ENCODE results near the gene KLRK1.

KLRK1 gene

GRCh38 chr12:10361622-10362021, 28.2 kb downstream of the KLRK1 start:
- H3K4me3 ChIP-seq (replicated peaks; ENCODE audit: insufficient read depth, low read length): no peak overlapping the region
- TF ChIP-seq REST (IDR thresholded peaks at IDR 0.05; ENCODE audit: insufficient replicate concordance, low read depth): no peak
- no peak for TF ChIP-seq POLR2AphosphoS5 (IDR thresholded peaks at IDR 0.05; ENCODE audit: low read depth)
- TF ChIP-seq, protein P1, sequence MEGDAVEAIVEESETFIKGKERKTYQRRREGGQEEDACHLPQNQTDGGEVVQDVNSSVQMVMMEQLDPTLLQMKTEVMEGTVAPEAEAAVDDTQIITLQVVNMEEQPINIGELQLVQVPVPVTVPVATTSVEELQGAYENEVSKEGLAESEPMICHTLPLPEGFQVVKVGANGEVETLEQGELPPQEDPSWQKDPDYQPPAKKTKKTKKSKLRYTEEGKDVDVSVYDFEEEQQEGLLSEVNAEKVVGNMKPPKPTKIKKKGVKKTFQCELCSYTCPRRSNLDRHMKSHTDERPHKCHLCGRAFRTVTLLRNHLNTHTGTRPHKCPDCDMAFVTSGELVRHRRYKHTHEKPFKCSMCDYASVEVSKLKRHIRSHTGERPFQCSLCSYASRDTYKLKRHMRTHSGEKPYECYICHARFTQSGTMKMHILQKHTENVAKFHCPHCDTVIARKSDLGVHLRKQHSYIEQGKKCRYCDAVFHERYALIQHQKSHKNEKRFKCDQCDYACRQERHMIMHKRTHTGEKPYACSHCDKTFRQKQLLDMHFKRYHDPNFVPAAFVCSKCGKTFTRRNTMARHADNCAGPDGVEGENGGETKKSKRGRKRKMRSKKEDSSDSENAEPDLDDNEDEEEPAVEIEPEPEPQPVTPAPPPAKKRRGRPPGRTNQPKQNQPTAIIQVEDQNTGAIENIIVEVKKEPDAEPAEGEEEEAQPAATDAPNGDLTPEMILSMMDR (IDR thresholded peaks at IDR 0.05; ENCODE audit: insufficient read depth, low read length): no peak
- no peak for TF ChIP-seq GABPA (IDR thresholded peaks at IDR 0.05; ENCODE audit: low read depth)
- TF ChIP-seq SPI1 (IDR thresholded peaks at IDR 0.05; ENCODE audit: borderline replicate concordance, low read depth): no peak
- peak overlapping the region; percentile 14; the same call in 1 of the 2 replicates for H3K27ac ChIP-seq (replicated peaks)
- no peaks in the 10 kb centered on the region for H3K27me3 ChIP-seq (ENCODE audit: insufficient read depth, poor library complexity, severe bottlenecking)
- DNase-seq (ENCODE audit: low read depth in 1 of 2, low spot score in 1 of 2): no peak

DNA sequence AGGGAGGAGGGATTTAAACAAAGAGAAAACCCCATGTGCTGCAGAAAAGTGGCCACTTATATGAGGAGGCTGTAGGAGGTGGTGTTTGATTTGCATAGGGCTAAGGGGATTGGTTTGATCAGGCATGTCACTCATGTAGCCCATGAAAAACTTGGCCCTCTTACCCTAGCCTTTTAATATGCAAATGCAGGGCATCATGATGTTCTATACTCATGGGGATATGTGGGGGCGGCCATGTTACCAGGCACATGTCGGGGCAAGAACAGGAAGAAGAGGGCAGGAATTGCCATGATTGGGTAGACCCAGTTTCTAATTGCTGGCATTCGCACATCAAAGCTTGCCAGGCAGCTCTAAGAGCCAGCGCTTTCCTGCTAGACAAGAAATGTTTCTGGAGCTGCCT, 28.8 kb downstream of the KLRK1 start:
- no peak for DNase-seq (ENCODE audit: low read depth in 1 of 2, low spot score in 1 of 2)
- H3K27ac ChIP-seq (replicated peaks): no peak overlapping the region

GRCh38 chr12:10358969-10359368, 30.9 kb downstream of the KLRK1 start:
- Histone ChIP-seq H3K27ac (replicated peaks) (no peak overlapping the region), H3K27me3 (ENCODE audit: insufficient read depth, poor library complexity, severe bottlenecking) (no peaks in the 10 kb centered on the region), H3K4me3 (replicated peaks; ENCODE audit: insufficient read depth, low read length) (no peak overlapping the region)
- no peak for TF ChIP-seq SPI1 (IDR thresholded peaks at IDR 0.05; ENCODE audit: borderline replicate concordance, low read depth)
- TF ChIP-seq REST (IDR thresholded peaks at IDR 0.05; ENCODE audit: insufficient replicate concordance, low read depth): no peak
- TF ChIP-seq GABPA (IDR thresholded peaks at IDR 0.05; ENCODE audit: low read depth): no peak
- TF ChIP-seq POLR2AphosphoS5 (IDR thresholded peaks at IDR 0.05; ENCODE audit: low read depth): no peak
- TF ChIP-seq, protein P1 (IDR thresholded peaks at IDR 0.05; ENCODE audit: insufficient read depth, low read length): no peak
- DNase-seq (ENCODE audit: low read depth in 1 of 2, low spot score in 1 of 2): no peak

More for the DNA sequence above, 28.8 kb downstream of the KLRK1 start:
- no peak for TF ChIP-seq GABPA (IDR thresholded peaks at IDR 0.05; ENCODE audit: low read depth)
- no peak for TF ChIP-seq POLR2AphosphoS5 (IDR thresholded peaks at IDR 0.05; ENCODE audit: low read depth)
- TF ChIP-seq, protein P1 (IDR thresholded peaks at IDR 0.05; ENCODE audit: insufficient read depth, low read length): no peak
- no peak for TF ChIP-seq SPI1 (IDR thresholded peaks at IDR 0.05; ENCODE audit: borderline replicate concordance, low read depth)
- no peak for TF ChIP-seq REST (IDR thresholded peaks at IDR 0.05; ENCODE audit: insufficient replicate concordance, low read depth)
- Histone ChIP-seq H3K27me3 (ENCODE audit: insufficient read depth, poor library complexity, severe bottlenecking) (no peaks in the 10 kb centered on the region), H3K4me3 (replicated peaks; ENCODE audit: insufficient read depth, low read length) (no peak overlapping the region)
